Neural progenitor cell (in vitro differentiated cells): ENCODE measurements around the gene PCBP1. TPM values are rescaled to one million over a fixed set of nuclear protein-coding genes. Genes with fewer than 3 reads are reported as not detected.

ENCODE experiments used
- DNase-seq: peaks from one replicate; pipeline ENCODE4 v3.0.0-alpha.2; 2016; ENCODE audit warnings: low spot score
- H2AFZ ChIP-seq: fragments of 200-600 bp; sonication (generic); replicated peaks from 2 replicates; pipeline ENCODE4 v1.6.1; 2016; ENCODE audit warnings: antibody characterized with exemption
- H3F3A ChIP-seq: fragments of 200-600 bp; sonication (generic); 2 replicates; pipeline ENCODE4 v1.6.1; 2016; ENCODE audit warnings: antibody characterized with exemption, low read depth
- H3K27ac ChIP-seq: fragments of 200-600 bp; sonication (generic); 2 replicates; pipeline ENCODE4 v1.5.1; 2016; ENCODE audit warnings: mild to moderate bottlenecking
- H3K27me3 ChIP-seq: fragments of 200-600 bp; sonication (generic); 2 replicates; pipeline ENCODE4 v1.6.1; 2016; ENCODE audit warnings: mild to moderate bottlenecking, moderate library complexity
- H3K36me3 ChIP-seq: fragments of 200-600 bp; sonication (generic); 2 replicates; pipeline ENCODE4 v1.5.1; 2016
- H3K4me1 ChIP-seq: fragments of 200-600 bp; sonication (generic); 2 replicates; pipeline ENCODE4 v1.6.1; 2016; ENCODE audit warnings: mixed run types
- H3K4me2 ChIP-seq: fragments of 200-600 bp; sonication (generic); 2 replicates; pipeline ENCODE4 v1.6.1; 2016
- H3K4me3 ChIP-seq: fragments of 200-600 bp; sonication (generic); 2 replicates; pipeline ENCODE4 v1.5.1; 2016
- H3K79me2 ChIP-seq: fragments of 200-600 bp; sonication (generic); 2 replicates; pipeline ENCODE4 v1.6.1; 2016; ENCODE audit warnings: low read depth
- H3K9ac ChIP-seq: fragments of 200-600 bp; sonication (generic); 2 replicates; pipeline ENCODE4 v1.6.1; 2016
- H3K9me3 ChIP-seq: fragments of 200-600 bp; sonication (generic); 2 replicates; pipeline ENCODE4 v1.5.1; 2016; ENCODE audit warnings: low read depth
- H4K20me1 ChIP-seq: fragments of 200-600 bp; sonication (generic); 2 replicates; pipeline ENCODE4 v1.6.1; 2016; ENCODE audit warnings: low read depth
- H3K27ac Mint-ChIP-seq: 3 replicates; pipeline ENCODE4 v1.8.0; 2021; ENCODE audit warnings: mixed read lengths
- H3K27me3 Mint-ChIP-seq: 2 replicates; pipeline ENCODE4 v1.8.0; 2022; ENCODE audit warnings: low read depth, mild to moderate bottlenecking, inconsistent platforms, moderate library complexity, mixed read lengths; ENCODE audit not compliant: insufficient read depth
- H3K36me3 Mint-ChIP-seq: 3 replicates; pipeline ENCODE4 v1.8.0; 2021; ENCODE audit warnings: mixed read lengths
- H3K4me1 Mint-ChIP-seq: 3 replicates; pipeline ENCODE4 v1.8.0; 2021; ENCODE audit warnings: mixed read lengths
- H3K4me3 Mint-ChIP-seq: 3 replicates; pipeline ENCODE4 v1.8.0; 2021; ENCODE audit warnings: mild to moderate bottlenecking, moderate library complexity, mixed read lengths
- H3K9me3 Mint-ChIP-seq: 3 replicates; pipeline ENCODE4 v1.8.0; 2020; ENCODE audit warnings: mixed read lengths
- CTCF ChIP-seq: fragments of 200-600 bp; sonication (generic); IDR thresholded peaks from 2 replicates; pipeline ENCODE4 v1.5.1; 2017; ENCODE audit warnings: antibody characterized with exemption, mild to moderate bottlenecking
- EZH2 ChIP-seq: fragments of 200-600 bp; sonication (generic); IDR thresholded peaks from 2 replicates; pipeline ENCODE4 v1.6.1; 2017; ENCODE audit warnings: antibody characterized with exemption, mild to moderate bottlenecking, moderate library complexity
- EZH2phosphoT487 ChIP-seq: fragments of 200-600 bp; sonication (generic); IDR thresholded peaks from 2 replicates; pipeline ENCODE4 v1.6.1; 2017; ENCODE audit warnings: antibody characterized with exemption
- total RNA-seq: library from RNA; depleted of rRNA; stranded (reverse); fragments of >200 nt; gene quantifications from 2 replicates; pipeline ENCODE4 v1.2.3, GENCODE V29; 2015; ENCODE audit warnings: low replicate concordance

Gene PCBP1
- total RNA-seq, 1 donor from 2014 or later: 62.0 TPM

GRCh38 chr2:70111752-70112591 is 24.7 kb downstream of the PCBP1 start:
- H3K4me1 Mint-ChIP-seq: peaks cover 60% of the 10 kb centered on the region
- no peak overlapping the region for H3K4me3 ChIP-seq

GRCh38 chr2:70113359-70114070 is 26.2 kb downstream of the PCBP1 start:
- TF ChIP-seq CTCF (no peak), EZH2phosphoT487 (no peak), EZH2 (no peak)
- H3K4me1 ChIP-seq: peaks cover 46% of the 10 kb centered on the region
- peaks cover 40% of the 10 kb centered on the region for H3F3A ChIP-seq
- no peaks in the 10 kb centered on the region for H3K79me2 ChIP-seq
- H2AFZ ChIP-seq: no peak overlapping the region
- no peak overlapping the region for H3K4me3 ChIP-seq
- peaks cover 2% of the 10 kb centered on the region for H3K27me3 Mint-ChIP-seq
- H3K4me2 ChIP-seq: no peak overlapping the region
- H3K36me3 ChIP-seq: no peaks in the 10 kb centered on the region
- H4K20me1 ChIP-seq: no peaks in the 10 kb centered on the region
- H3K27me3 ChIP-seq: no peaks in the 10 kb centered on the region
- H3K36me3 Mint-ChIP-seq: no peaks in the 10 kb centered on the region
- no peak for DNase-seq
- peaks cover 58% of the 10 kb centered on the region for H3K4me1 Mint-ChIP-seq
- peak overlapping the region; percentile 80 for H3K27ac Mint-ChIP-seq
- no peaks in the 10 kb centered on the region for H3K9me3 ChIP-seq
- H3K27ac ChIP-seq: no peak overlapping the region
- H3K4me3 Mint-ChIP-seq: no peak overlapping the region
- no peak overlapping the region for H3K9ac ChIP-seq
- no peaks in the 10 kb centered on the region for H3K9me3 Mint-ChIP-seq

More at GRCh38 chr2:70111752-70112591, 24.7 kb downstream of the PCBP1 start:
- no peaks in the 10 kb centered on the region for H3K9me3 ChIP-seq
- no peaks in the 10 kb centered on the region for H3K9me3 Mint-ChIP-seq
- no peak overlapping the region for H3K9ac ChIP-seq
- H4K20me1 ChIP-seq: no peaks in the 10 kb centered on the region
- no peaks in the 10 kb centered on the region for H3K36me3 ChIP-seq
- no peak for DNase-seq
- H3K4me1 ChIP-seq: peaks cover 40% of the 10 kb centered on the region
- H3K27ac ChIP-seq: no peak overlapping the region
- TF ChIP-seq CTCF (no peak), EZH2 (no peak), EZH2phosphoT487 (no peak)
- no peak overlapping the region for H2AFZ ChIP-seq
- no peaks in the 10 kb centered on the region for H3K27me3 ChIP-seq
- peaks cover 2% of the 10 kb centered on the region for H3K27me3 Mint-ChIP-seq
- no peaks in the 10 kb centered on the region for H3K79me2 ChIP-seq
- no peak overlapping the region for H3K4me2 ChIP-seq
- H3K4me3 Mint-ChIP-seq: peak overlapping the region; percentile 8
- H3K27ac Mint-ChIP-seq: peak overlapping the region; percentile 90
- H3F3A ChIP-seq: peaks cover 38% of the 10 kb centered on the region
- H3K36me3 Mint-ChIP-seq: no peaks in the 10 kb centered on the region

- peaks cover 8% of the 10 kb centered on the region for H3K27me3 Mint-ChIP-seq
- H3K9me3 Mint-ChIP-seq: no peaks in the 10 kb centered on the region
- DNase-seq: no peak
- no peak overlapping the region for H3K9ac ChIP-seq
- H3K27ac Mint-ChIP-seq: no peak overlapping the region
- H3K4me1 ChIP-seq: peaks cover 47% of the 10 kb centered on the region
- no peaks in the 10 kb centered on the region for H3K9me3 ChIP-seq
- no peaks in the 10 kb centered on the region for H3K36me3 Mint-ChIP-seq
- peaks cover 25% of the 10 kb centered on the region for H3F3A ChIP-seq
- H3K4me3 ChIP-seq: no peak overlapping the region
- peaks cover 58% of the 10 kb centered on the region for H3K4me1 Mint-ChIP-seq
- H3K27ac ChIP-seq: peak overlapping the region; percentile 60
- no peaks in the 10 kb centered on the region for H4K20me1 ChIP-seq
- H3K4me3 Mint-ChIP-seq: no peak overlapping the region
- peak overlapping the region; percentile 27 for H2AFZ ChIP-seq
- no peaks in the 10 kb centered on the region for H3K27me3 ChIP-seq
- H3K79me2 ChIP-seq: no peaks in the 10 kb centered on the region
- H3K4me2 ChIP-seq: peak overlapping the region; percentile 32
- TF ChIP-seq EZH2phosphoT487: no peak
- H3K36me3 ChIP-seq: no peaks in the 10 kb centered on the region
These were observed 28.6 kb downstream of the PCBP1 start for GRCh38 chr2:70115646-70116442.
